GM21423 (cell line): ENCODE measurements around the gene GAB3.

Experiments used
- ATAC-seq: cut with Tn5 transposase; IDR thresholded peaks from one replicate; pipeline ENCODE4 v1.9.1; 2021; ENCODE audit warnings: mild to moderate bottlenecking, moderate library complexity; ENCODE audit not compliant: unreplicated experiment

GAB3 gene, protein sequence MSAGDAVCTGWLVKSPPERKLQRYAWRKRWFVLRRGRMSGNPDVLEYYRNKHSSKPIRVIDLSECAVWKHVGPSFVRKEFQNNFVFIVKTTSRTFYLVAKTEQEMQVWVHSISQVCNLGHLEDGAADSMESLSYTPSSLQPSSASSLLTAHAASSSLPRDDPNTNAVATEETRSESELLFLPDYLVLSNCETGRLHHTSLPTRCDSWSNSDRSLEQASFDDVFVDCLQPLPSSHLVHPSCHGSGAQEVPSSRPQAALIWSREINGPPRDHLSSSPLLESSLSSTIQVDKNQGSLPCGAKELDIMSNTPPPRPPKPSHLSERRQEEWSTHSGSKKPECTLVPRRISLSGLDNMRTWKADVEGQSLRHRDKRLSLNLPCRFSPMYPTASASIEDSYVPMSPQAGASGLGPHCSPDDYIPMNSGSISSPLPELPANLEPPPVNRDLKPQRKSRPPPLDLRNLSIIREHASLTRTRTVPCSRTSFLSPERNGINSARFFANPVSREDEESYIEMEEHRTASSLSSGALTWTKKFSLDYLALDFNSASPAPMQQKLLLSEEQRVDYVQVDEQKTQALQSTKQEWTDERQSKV

DNA sequence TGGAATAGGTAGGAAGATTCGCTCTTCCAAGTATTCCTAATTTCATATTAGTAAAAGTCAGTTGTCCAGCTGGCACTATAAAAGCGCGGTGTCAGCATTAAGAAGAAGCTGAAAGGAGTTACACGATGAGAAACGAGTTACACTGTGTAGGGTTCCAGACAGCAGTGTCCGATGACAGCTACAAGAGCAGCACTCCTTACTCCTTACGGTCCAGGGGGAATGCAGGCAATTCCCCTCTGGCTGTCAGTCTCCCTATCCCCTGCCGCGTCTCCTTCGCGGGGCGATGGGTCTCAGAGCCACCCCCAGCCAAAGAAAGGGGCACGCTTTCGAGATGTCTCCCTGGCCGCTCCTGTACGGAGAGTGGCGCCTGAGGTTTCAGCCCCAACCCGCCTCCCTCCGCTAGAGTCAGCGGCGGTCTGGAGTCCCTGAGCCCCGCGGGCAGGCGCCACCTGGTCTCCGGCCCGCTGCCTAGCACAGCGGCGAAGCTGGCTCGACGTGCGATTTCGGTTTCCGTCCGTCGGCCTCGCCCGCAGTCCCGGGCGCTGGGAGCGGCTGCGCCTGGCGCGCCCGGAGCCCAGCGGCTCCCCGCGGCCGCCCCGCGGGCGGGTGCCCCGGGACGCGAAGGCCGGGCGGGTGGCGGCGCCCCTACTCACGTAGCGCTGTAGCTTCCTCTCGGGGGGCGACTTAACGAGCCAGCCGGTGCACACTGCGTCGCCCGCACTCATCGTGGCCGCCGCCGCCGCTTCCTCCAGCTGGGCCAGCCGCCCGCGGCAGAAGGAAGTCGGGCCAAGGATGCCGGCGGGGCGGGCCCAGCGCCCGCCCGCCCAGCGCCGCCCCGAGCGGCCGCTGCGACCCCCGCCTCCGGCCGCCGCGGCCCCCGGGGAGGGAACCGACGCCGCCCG is at the start of gene GAB3:
GAB3 (minus strand) TSS at position 777 of the 902 bp plus-strand sequence; CDS start at position 725, 52 bp downstream.
- ATAC-seq: peak; percentile 57

GRCh38 chrX:154799556-154800348 is 48.9 kb upstream of the GAB3 start:
- ATAC-seq: no peak

DNA sequence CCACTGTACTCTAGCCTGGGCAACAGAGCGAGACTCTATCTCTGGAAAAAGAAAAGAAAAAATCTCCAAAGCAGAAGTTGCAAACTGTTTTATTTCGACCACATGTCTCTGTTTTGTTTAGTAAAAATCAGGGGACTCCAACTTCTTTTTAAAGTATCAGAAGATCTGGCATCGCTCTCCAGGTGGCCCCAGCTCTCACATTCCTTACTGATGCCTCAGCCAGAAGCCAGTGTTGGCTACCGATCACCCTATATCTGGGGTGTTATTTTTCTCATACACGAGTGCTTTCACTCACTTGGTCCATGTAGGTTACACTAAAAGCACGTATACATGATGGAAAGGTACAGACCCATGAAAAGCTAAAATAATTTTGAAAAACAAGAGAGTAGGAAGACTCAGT is 46.1 kb upstream of the GAB3 start:
- ATAC-seq: no peak

DNA sequence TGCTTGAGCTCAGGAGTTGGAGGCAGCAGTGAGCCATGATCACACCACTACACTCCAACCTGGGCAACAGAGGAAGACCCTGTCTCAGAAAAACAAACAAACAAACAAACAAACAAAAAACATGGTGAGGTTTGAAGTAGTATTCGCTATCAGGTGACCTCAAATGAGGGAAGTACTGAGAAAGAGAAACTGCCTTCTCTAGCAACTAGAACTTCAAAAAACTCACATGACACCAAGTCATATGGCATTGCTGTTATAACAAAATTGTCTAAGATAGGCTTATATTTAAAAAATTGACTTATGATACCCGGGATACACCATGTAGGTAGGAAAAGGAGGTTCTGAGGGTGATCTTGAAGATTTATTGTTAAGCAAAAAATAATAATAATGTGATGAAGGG is 44.1 kb upstream of the GAB3 start:
- ATAC-seq: no peak

DNA sequence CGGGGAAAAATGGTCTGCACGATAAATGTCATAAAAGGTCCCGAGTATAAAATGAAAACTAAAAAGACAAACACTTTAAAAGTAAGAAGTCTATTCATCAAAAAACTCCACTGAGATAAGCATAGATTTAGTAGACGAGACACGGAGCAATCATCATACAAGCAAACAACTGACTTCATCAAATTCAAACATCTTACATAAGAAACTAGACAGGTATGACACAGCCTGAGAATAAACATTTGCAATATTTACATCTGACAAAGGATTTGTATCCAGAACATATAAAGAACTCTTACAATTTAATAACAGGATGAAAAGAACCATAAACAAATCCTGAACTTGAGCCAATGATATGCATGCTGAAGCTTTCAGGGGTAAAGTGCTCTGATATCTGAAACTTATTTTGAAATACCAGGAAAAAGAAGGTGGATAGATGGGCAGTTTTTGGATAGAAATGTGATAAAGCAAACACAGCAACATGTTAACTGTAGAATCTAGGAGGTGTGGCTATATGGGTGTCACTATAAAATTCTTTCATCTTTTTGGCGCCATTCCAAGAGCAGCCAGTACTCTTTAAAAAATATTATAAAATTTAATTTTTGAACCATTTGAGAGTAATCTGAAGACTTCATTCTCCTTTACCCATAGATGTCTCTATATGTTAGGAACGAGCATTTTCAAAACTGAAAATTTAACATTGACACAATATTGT is 42.4 kb upstream of the GAB3 start:
- no peak for ATAC-seq

DNA sequence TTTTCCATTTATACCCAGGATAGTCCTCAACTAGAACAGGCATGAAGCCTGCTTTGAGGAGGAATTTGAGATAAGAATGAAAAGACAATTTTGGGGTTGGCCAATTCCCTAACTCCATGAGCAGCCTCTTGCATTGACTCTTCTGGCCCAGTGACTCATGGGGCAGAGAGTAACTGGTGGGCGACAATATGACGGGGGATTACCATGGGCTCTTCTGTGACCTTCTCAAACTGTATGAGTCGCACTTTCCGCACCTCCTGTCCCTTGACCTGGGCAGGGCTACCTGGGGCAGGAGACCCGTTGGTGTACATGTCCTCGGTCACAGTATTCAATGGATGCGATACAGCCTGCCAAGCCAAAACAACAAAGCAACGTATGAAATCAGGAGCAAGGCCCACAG is 41.1 kb upstream of the GAB3 start:
- ATAC-seq: no peak

DNA sequence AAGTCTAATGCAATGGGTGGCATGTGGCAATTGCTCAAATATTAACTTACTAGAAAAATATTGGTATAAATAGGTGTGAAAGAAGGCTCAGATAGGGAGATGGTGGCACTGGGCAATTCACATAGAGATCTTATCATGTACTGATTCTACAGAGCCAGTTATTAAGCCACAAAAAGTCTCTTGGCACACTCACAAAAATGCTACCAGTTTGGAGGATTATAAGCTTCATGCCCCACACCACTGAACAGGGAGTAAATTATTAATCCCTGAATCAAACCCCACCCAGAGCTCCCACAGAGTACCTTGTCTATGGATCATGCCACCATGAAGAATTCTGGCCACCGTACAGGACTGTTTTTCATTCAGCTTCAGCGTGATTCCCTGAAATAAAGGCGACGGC is 40.6 kb upstream of the GAB3 start:
- ATAC-seq: no peak

DNA sequence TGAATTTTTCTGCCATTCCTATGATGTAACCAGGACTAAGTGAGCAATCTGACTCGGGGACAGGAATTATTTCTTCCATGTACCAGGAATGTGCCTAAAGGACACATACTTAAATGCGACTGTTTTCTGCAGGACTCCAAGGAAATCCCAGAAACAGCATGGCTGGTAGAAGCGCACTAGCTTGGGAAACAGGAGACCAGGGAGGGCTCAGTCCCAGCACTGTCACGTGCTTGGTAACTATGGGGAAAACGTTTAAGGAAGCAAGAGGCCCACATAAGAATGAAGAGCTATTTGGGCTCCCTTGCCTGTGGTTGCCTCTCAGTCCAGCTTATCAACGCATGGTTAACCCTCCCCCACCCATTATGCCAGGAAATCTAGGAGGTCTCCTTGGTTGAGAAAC is 34.8 kb upstream of the GAB3 start:
- ATAC-seq: no peak

DNA sequence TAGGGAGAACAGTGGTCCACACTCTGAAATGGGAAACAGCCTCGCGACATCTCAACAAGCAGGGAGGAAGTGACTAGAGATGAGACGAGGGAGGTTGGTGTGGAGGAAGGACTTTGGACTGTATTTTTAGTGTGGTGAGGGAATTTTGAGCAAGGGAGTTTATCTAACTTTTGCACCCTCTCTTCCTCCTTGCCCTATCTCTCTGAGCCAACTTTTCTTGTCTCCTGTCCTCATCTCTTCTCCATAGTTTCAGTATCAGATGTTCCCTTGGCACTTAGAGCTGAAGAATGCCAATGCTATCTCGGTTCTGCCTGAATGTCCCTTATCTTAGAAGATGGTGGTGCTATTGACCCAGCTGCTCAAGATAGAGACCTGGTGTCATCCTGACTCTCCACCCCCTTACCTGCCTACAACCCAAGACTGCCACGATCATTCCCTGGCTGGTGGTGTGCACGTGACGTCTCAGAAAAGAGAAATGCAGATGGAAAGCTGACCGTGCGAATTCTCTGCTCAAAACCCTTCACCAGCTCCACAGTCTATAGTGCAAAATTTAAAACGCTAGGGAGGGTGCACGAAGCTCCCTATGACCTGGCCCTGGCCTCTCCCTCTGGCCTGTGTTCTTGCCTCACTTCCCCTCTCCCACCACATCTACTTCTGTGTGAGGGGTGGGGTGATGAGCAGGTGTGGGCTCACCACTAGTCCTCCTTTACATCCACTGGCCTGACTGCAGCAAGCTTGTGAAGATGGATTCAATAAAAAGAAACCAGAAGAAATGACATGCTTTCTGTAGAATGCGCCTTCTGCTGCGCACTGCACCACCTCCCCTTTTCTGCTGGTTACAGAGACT is 33.5 kb upstream of the GAB3 start:
- ATAC-seq: no peak

DNA sequence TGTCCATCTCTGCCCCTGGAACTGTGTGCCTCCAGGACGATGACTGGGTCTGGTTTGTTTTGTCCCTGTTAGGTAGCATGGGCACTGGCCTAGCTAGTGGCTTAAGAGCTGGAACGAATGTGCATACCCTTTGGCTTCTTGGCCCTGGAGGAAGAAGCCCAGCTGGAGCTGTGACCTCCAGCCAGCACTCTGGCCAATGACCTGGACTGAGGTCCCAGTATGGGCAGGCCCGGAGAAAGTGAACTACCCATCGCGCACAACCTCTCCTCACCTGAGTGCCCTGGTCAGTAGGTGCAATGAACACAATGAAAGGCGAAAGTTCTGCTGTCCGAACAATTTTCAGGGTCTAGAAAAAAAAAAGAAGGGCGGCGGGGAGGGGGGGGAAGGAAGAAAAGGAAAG is 30.1 kb upstream of the GAB3 start:
- ATAC-seq: no peak

GRCh38 chrX:154779261-154779660 is 28.4 kb upstream of the GAB3 start:
- ATAC-seq: no peak

- ATAC-seq: no peak
These were observed 25.9 kb upstream of the GAB3 start for GRCh38 chrX:154776753-154777152.

DNA sequence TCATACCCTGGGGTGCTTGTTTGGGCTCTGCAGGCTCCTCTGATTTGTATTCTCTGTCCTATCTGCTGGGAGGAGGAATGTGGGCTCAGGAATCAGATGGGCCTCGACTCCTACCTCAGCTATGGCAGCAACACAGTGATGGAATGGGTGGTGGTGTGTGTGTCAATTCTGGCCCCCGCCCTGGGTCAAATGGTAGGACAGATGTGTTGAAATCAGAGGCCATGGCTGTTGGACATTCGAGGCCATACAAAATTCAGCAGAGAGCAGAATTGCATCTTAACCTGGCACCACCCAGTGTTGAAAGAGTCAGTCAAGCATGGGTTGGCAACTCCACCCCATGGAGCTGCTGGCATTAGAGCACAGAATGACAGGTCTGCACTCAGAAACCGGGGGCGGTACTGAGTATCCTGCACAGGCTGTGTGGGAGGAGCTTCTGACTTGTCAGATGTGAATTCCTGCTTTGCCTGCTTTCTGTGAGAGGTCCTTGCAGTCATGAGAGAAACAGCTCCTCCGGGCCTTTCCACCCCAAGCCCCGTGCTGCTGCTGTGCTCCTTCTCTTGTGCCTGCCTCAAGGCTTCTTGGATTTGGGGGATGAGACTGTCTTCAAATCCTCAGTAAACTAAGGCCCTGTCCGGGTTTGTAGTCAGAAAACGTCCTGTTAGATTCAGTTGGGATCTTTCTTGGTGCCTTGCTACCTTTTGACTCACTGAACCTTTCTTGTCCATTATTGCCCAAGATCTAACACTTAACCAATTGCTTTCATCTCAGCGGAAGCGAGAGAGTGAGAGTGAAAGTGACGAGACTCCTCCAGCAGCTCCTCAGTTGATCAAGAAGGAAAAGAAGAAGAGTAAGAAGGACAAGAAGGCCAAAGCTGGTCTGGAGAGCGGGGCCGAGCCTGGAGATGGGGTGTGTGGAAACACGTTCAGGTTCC is 24.8 kb upstream of the GAB3 start:
- no peak for ATAC-seq

- no peak for ATAC-seq
These were observed 23.7 kb upstream of the GAB3 start for GRCh38 chrX:154774622-154775021.

DNA sequence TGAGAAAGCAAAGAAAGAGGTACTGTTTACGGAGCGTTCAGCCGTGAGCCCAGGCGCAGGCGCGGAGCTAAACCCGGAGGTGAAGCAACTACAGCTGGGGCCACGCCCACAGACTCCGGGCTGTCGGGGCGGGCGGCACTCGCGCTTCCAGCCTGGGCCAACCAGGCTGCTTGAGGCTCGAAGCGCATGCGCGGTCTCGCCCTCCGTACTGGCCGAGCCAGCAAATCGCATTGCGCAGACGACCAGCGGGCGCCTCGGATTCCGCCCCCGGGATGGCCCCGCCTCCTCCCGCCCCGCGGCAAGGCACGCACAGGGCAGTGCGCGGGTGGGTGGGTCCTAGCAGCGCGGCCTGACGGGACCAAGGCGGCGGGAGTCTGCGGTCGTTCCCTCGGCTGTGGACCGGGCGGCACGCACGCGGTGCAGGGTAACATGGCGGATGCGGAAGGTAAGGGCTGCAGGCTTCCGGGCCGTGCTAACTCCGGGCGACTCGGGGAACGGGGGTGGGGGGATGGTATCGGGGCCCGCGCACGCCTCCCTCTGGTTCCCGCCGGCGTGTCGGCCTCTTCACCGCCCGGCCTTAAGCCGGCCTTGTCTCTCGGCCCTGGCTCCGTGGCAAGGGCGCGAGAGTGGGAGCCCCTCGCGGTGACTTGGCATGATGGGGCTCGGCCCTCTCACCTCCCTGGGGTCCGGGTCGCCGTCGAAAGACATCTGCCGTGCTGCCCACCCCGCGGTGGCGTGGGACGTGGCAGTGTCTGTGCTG is 11.8 kb upstream of the GAB3 start, which contains the start of gene DKC1:
DKC1 (plus strand) TSS at position 328 of the 760 bp plus-strand sequence; CDS start at position 430, 102 bp downstream.
- ATAC-seq: peak; percentile 91

DNA sequence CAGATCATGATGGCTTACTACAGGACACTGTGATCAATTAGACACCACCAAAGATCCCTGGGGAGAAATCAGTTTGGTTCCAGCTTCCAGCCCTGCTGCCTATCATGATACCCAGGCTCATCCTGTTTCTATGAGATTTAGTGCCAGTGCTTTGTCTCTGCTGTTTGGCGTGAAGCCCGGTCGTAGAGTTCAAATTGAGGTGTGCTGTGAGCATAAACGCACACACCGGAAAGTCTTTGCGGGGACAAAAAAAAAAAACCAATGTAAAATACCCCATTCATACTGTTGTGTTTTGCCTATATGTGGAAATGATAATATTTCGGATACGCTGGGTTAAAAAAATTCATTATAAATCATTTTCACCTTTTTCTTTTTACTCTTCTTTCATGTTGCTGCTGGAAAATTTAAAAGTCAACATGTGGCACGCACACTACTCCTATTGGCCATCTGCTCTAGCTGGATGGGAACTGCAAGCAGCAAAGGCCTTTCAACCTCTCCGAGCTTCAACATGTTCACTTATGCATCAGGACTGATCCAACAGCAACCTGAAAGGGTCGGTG is 11.2 kb upstream of the GAB3 start:
- no peak for ATAC-seq

DNA sequence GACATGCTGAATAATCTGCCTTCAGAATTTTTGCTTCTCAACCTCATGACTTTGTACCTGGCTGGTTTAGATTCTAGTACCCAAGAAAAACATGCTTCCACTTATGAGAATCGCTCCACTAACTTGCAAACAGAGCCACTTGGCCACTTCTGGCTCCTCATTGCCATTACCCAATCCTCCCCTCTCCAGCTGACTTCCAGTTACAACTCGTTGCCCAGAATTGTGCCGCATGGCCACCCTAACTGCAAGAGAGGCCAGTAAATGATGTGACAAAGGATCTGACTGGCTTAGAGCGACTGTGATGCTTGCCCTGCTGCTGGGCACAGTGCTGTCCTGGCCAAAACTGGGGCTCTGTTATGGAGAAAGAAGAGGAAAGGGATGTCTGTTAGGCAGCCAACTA is 7.8 kb upstream of the GAB3 start:
- ATAC-seq: no peak
